SK-N-SH (cell line): ENCODE measurements around the gene ENHO.

ENCODE experiments used
- EP300 ChIP-seq, 2 experiments: IDR thresholded peaks; 2 replicates each; pipeline versions ENCODE4 v1.4.0 to v1.6.1; 2012; ENCODE audit warnings: borderline replicate concordance in 1 of 2, low read depth in 1 of 2, low read length in 1 of 2
- EZH2phosphoT487 ChIP-seq: fragments of 200-600 bp; sonication (generic); IDR thresholded peaks from 2 replicates; pipeline ENCODE4 v1.6.1; 2017; ENCODE audit warnings: low read depth, mixed run types, mild to moderate bottlenecking, antibody characterized with exemption, moderate library complexity, borderline replicate concordance
- FOSL2 ChIP-seq: IDR thresholded peaks from 2 replicates; pipeline ENCODE4 v1.4.0; 2012; ENCODE audit warnings: low read depth, mild to moderate bottlenecking, moderate library complexity, borderline replicate concordance
- IRF3 ChIP-seq: fragments of 150-350 bp; IDR thresholded peaks from 2 replicates; pipeline ENCODE4 v1.6.1; 2016; ENCODE audit warnings: mild to moderate bottlenecking, low read depth, low read length
- MAX ChIP-seq: IDR thresholded peaks from 2 replicates; pipeline ENCODE4 v1.4.0; 2012; ENCODE audit warnings: low read depth
- NFIC ChIP-seq: IDR thresholded peaks from 2 replicates; pipeline ENCODE4 v1.4.0; 2012; ENCODE audit warnings: borderline replicate concordance
- NRF1 ChIP-seq: IDR thresholded peaks from 2 replicates; pipeline ENCODE4 v1.6.1; 2012; ENCODE audit warnings: low read depth, mild to moderate bottlenecking, low read length
- RCOR1 ChIP-seq: fragments of 150-350 bp; IDR thresholded peaks from 2 replicates; pipeline ENCODE4 v1.6.1; 2017; ENCODE audit warnings: antibody characterized with exemption, low read length
- TAF1 ChIP-seq: IDR thresholded peaks from 2 replicates; pipeline ENCODE4 v1.6.1; 2012; ENCODE audit warnings: low read depth, mild to moderate bottlenecking, low read length, moderate library complexity, borderline replicate concordance
- TCF12 ChIP-seq: IDR thresholded peaks from 2 replicates; pipeline ENCODE4 v1.4.0; 2012
- TF ChIP-seq, protein P1 (sequence below): fragments of 200-600 bp; sonication (generic); IDR thresholded peaks from 2 replicates; pipeline ENCODE4 v1.6.1; 2017; ENCODE audit warnings: antibody characterized with exemption, mild to moderate bottlenecking, moderate library complexity

- TF ChIP-seq NRF1 (no peak), MAX (no peak), EZH2phosphoT487 (no peak), IRF3 (no peak), EP300 (IDR thresholded peaks at IDR 0.05; ENCODE audit: borderline replicate concordance in 1 of 2, low read depth in 1 of 2, low read length in 1 of 2) (no peak), TAF1 (no peak), TCF12 (no peak), RCOR1 (no peak), FOSL2 (no peak), NFIC (no peak)
- TF ChIP-seq, protein P1, sequence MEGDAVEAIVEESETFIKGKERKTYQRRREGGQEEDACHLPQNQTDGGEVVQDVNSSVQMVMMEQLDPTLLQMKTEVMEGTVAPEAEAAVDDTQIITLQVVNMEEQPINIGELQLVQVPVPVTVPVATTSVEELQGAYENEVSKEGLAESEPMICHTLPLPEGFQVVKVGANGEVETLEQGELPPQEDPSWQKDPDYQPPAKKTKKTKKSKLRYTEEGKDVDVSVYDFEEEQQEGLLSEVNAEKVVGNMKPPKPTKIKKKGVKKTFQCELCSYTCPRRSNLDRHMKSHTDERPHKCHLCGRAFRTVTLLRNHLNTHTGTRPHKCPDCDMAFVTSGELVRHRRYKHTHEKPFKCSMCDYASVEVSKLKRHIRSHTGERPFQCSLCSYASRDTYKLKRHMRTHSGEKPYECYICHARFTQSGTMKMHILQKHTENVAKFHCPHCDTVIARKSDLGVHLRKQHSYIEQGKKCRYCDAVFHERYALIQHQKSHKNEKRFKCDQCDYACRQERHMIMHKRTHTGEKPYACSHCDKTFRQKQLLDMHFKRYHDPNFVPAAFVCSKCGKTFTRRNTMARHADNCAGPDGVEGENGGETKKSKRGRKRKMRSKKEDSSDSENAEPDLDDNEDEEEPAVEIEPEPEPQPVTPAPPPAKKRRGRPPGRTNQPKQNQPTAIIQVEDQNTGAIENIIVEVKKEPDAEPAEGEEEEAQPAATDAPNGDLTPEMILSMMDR = no peak
Observed at GRCh38 chr9:34559624-34560455, 37.0 kb upstream of the ENHO start.
